GM10248 (cell line): Measurements from ENCODE around the gene FEM1B.

ENCODE experiments used
- CTCF ChIA-PET: fragments of 300-600 bp; sonication (Branson Sonifier 250); formaldehyde crosslinking; extraction: SDS; loops from one replicate; lab custom pipeline; 2021; ENCODE audit warnings: antibody characterized with exemption; lab: Yijun Ruan, JAX
- POLR2A ChIA-PET: fragments of 350-650 bp; sonication (Branson Sonifier 250); formaldehyde crosslinking; extraction: SDS; loops from one replicate; lab custom pipeline; 2020; ENCODE audit warnings: antibody characterized with exemption; lab: Yijun Ruan, JAX
- DNase-seq: peaks from one replicate; pipeline ENCODE4 v3.0.0; 2012; ENCODE audit errors: extremely low spot score
- TF ChIP-seq, protein P1 (sequence below): IDR thresholded peaks from 2 replicates; pipeline ENCODE4 v1.5.1; 2012; ENCODE audit warnings: mild to moderate bottlenecking, low read depth; ENCODE audit errors: extremely low read depth, missing control alignments, control extremely low read depth

The FEM1B gene

DNA sequence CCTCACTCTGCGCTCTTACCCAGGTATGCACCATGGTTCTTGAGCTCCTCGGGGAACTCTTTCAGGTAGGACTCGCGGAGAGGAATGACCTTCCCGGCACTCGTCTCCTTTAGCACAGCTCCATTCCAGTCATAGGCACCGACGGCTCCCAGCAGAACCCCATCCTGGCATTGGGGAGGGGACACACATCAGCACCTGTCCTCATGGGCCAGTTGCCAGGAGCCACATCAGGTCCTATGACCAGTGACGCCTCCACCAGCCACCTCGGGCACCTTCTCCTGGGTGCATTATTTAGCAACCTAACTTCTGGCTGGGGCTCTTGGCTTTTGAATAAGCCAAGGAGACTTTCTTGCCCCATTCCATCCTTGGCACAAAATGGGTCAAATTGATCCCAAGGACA lies 61.9 kb downstream of the FEM1B start:
- DNase-seq = no peak
- CTCF ChIA-PET = no interaction called here
- POLR2A ChIA-PET = no interaction called here
- TF ChIP-seq, protein P1, sequence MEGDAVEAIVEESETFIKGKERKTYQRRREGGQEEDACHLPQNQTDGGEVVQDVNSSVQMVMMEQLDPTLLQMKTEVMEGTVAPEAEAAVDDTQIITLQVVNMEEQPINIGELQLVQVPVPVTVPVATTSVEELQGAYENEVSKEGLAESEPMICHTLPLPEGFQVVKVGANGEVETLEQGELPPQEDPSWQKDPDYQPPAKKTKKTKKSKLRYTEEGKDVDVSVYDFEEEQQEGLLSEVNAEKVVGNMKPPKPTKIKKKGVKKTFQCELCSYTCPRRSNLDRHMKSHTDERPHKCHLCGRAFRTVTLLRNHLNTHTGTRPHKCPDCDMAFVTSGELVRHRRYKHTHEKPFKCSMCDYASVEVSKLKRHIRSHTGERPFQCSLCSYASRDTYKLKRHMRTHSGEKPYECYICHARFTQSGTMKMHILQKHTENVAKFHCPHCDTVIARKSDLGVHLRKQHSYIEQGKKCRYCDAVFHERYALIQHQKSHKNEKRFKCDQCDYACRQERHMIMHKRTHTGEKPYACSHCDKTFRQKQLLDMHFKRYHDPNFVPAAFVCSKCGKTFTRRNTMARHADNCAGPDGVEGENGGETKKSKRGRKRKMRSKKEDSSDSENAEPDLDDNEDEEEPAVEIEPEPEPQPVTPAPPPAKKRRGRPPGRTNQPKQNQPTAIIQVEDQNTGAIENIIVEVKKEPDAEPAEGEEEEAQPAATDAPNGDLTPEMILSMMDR = no peak

DNA sequence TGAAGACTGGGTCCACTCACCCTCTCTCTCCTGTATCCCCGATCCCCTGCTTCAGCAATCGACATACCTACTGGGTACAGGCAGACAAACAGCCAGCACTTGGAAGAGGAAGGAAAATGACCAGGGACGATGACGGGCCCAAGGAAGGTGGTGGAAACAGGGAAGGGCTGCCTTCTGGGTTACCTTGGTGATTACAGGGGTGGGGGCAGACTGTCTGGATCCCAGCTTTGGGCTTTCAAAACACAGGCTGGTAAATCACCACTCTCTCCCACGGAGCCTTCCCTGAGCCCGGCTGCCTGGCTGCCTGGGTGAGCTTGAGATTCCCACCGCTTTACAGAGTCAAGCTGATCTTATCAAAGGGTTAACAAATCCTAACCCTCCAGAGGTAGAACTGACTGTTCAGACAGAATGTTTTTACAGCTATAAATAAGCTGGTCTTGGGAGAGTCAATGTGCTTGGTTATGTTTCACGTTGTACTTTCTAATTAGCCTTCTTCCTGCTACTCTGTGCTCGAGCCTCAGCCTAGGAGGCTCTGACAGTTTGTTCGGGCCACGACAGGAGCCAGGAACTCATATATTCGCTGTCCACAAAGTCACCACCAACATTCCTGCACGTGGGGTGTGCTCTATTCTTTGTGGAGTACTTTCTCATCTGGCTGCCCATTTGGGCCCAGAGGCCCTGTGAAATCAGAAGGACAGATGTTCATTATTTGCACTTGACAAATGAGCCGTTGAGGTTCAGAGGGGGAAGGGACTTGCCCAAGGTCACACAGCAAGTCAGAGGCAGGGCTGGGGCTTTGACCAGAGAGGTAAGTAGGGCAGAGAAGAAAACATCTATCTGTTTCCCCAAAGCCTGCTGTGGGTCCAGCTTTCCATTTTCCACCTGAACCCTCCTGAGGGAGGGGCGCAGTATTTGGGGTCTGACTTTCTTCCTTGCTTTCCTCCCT lies 63.5 kb downstream of the FEM1B start:
- DNase-seq = no peak
- TF ChIP-seq, protein P1 = no peak
- POLR2A ChIA-PET = no interaction called here
- CTCF ChIA-PET = interaction anchor here (1.1 kb wide), 1 partner anchor 35 kb away, joined by 4 read pairs; no protein-coding TSS in a partner anchor

DNA sequence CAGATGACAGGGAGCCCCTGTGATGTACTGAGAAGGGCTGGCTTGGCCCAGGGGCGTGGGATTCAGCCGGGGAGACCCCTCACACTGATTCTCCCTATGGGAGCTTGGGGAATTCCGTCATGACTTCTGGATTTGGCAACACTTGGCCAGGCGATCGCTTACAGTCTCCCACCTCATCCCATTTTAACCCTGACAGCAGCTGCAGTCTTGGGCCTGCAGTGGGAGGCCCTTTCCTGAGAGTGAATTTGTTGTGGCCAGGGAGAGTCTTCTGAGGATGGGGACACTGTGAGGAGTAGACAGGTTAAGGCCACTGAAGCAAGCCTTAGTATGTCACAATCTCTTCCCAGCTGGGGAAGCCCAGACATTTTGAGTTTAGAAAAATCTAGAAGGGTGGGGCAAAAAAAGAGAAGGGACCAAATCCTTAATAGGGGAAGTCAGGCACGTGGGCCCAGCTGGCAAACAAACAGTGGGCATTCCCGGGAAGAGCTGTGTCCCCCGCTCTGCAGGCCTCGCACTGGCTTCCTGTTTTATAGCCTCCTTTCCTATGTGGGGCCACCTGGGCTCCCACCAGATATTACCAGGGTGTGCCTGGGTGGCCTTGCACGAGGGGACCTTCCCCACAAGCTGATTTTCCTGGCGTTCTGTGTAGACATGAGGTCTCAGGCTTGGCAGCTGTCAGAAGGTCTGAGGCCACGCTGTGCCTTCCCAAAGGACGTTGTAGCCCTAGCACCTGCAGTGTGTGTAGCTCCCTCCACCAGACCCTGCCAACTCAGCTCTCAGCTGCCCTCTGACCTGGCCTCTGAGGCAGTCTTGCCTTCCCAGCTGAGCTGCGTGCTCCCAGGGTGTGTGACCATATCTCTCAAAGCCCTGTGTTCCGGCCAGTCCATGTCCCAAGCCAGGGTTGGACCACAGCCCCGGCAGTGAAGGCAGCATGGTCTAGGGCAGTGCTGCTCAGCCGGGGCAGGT lies 64.5 kb downstream of the FEM1B start:
- POLR2A ChIA-PET = no interaction called here
- CTCF ChIA-PET = interaction anchor here (2.9 kb wide), 1 partner anchor 89 kb away, joined by 9 read pairs; no protein-coding TSS in a partner anchor
- TF ChIP-seq, protein P1 = no peak
- no peak for DNase-seq

DNA sequence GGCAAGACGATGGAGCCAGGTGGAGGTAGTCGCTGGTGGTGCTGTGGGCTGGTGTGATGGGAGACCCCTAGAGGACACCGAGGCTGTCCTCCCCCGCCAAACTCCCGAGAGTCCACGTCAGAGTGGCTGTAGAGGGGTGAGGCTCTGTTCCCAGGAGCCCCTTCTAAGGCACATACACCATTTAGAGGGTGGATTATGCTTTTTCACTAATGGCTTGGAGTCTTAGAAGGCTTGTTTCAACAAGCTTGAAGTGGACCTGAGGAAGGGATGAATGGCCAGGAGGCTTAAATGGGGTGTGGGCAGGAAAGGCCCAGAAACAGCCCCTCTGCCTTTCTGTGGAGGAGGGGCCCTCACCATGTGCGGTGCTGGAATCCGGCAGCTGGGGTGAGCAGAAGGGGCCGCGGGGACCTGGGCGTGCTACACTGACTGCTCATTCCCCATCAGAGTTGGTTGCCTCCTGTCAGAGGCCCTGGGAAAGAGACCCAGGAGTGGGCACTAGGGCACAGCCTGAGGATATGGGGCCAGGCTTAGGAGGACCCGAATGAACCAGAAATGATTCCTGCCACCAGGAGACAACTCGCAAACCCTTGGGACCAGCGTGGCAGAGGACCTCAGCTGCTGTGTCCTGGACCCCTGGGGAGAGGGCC lies 66.2 kb downstream of the FEM1B start:
- CTCF ChIA-PET = interaction anchor here (1.0 to 2.9 kb wide), 3 partner anchors 15 to 91 kb away, joined by 3 to 9 read pairs (median 4); no protein-coding TSS in a partner anchor
- POLR2A ChIA-PET = no interaction called here
- TF ChIP-seq, protein P1 = no peak
- DNase-seq = no peak

DNA sequence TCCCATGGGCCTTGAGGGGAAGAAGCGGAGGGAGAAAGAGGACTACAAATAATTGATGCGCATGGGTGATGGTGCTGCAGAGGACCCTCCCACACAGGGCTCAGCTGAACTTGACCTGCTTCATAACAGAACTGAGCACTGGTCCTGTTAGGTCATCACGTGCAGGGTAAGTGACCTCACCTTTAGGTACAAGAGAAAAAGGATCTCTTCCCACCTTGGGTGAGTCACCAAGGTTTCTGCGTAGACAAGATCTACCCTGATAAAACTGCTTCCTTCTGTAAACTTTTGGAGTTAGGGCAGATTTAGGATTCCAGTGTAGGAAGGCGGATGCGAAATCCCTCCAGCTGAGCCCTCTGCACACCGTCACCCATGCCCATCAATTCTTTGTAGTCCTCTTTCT lies 67.1 kb downstream of the FEM1B start:
- POLR2A ChIA-PET = no interaction called here
- TF ChIP-seq, protein P1 = no peak
- no peak for DNase-seq
- CTCF ChIA-PET = interaction anchor here (1.1 to 2.9 kb wide), 3 partner anchors 14 to 91 kb away, joined by 3 to 9 read pairs (median 3); no protein-coding TSS in a partner anchor
